Ishikawa (cell line): ENCODE data around the gene ACOT6.

Experiments used
- CEBPB ChIP-seq: IDR thresholded peaks from 2 replicates; pipeline ENCODE4 v1.6.1; 2012
- CREB1 ChIP-seq: IDR thresholded peaks from 2 replicates; pipeline ENCODE4 v1.6.1; 2012; ENCODE audit warnings: low read depth
- EGR1 ChIP-seq: IDR thresholded peaks from 2 replicates; pipeline ENCODE4 v1.6.1; 2012
- EP300 ChIP-seq: IDR thresholded peaks from 2 replicates; pipeline ENCODE4 v1.6.1; 2012; ENCODE audit warnings: borderline replicate concordance
- FOXM1 ChIP-seq: IDR thresholded peaks from 2 replicates; pipeline ENCODE4 v1.6.1; 2012; ENCODE audit warnings: low read depth, borderline replicate concordance
- NFIC ChIP-seq: IDR thresholded peaks from 2 replicates; pipeline ENCODE4 v1.6.1; 2012
- RAD21 ChIP-seq: IDR thresholded peaks from 2 replicates; pipeline ENCODE4 v1.6.1; 2012; ENCODE audit warnings: low read depth
- TAF1 ChIP-seq: IDR thresholded peaks from 2 replicates; pipeline ENCODE4 v1.6.1; 2012; ENCODE audit warnings: low read depth, mild to moderate bottlenecking
- TCF12 ChIP-seq: IDR thresholded peaks from 2 replicates; pipeline ENCODE4 v1.6.1; 2012; ENCODE audit warnings: low read depth
- TEAD4 ChIP-seq: IDR thresholded peaks from 2 replicates; pipeline ENCODE4 v1.6.1; 2012
- YY1 ChIP-seq: IDR thresholded peaks from 2 replicates; pipeline ENCODE4 v1.6.1; 2012; ENCODE audit warnings: low read depth
- ZBTB7A ChIP-seq: IDR thresholded peaks from 2 replicates; pipeline ENCODE4 v1.6.1; 2012; ENCODE audit warnings: low read depth
- TF ChIP-seq, protein P1 (sequence below): IDR thresholded peaks from 2 replicates; pipeline ENCODE4 v1.6.1; 2012
- TF ChIP-seq, protein P2 (sequence below): IDR thresholded peaks from 2 replicates; pipeline ENCODE4 v1.6.1; 2012; ENCODE audit warnings: low read depth, mild to moderate bottlenecking
- TF ChIP-seq, protein P3 (sequence below): IDR thresholded peaks from 2 replicates; pipeline ENCODE4 v1.6.1; 2012

Gene ACOT6

DNA sequence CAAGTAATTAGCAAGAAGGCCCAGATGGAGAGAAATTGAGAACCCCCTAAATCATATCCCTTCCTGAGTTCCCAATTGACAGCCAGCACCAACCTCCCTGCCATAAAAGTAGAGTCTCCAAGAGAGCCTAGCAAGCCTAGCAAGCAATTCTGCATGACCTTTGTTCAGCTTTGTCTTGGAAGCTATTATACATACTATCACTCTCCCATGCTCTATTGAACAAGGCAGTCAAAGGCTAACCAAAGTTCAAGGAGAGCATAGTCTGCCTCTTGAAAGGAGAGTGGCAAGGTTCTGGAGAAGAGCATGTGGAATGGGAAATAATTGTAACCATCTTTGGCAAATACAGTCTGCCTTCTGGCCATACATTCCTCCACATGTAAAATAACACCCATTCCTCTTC is 12.8 kb upstream of the ACOT6 start:
- no peak for TF ChIP-seq NFIC
- no peak for TF ChIP-seq CREB1
- no peak for TF ChIP-seq ZBTB7A
- no peak for TF ChIP-seq RAD21
- no peak for TF ChIP-seq TCF12
- TF ChIP-seq, protein P1, sequence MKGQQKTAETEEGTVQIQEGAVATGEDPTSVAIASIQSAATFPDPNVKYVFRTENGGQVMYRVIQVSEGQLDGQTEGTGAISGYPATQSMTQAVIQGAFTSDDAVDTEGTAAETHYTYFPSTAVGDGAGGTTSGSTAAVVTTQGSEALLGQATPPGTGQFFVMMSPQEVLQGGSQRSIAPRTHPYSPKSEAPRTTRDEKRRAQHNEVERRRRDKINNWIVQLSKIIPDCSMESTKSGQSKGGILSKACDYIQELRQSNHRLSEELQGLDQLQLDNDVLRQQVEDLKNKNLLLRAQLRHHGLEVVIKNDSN, result no peak
- TF ChIP-seq YY1, result no peak
- TF ChIP-seq, protein P2, sequence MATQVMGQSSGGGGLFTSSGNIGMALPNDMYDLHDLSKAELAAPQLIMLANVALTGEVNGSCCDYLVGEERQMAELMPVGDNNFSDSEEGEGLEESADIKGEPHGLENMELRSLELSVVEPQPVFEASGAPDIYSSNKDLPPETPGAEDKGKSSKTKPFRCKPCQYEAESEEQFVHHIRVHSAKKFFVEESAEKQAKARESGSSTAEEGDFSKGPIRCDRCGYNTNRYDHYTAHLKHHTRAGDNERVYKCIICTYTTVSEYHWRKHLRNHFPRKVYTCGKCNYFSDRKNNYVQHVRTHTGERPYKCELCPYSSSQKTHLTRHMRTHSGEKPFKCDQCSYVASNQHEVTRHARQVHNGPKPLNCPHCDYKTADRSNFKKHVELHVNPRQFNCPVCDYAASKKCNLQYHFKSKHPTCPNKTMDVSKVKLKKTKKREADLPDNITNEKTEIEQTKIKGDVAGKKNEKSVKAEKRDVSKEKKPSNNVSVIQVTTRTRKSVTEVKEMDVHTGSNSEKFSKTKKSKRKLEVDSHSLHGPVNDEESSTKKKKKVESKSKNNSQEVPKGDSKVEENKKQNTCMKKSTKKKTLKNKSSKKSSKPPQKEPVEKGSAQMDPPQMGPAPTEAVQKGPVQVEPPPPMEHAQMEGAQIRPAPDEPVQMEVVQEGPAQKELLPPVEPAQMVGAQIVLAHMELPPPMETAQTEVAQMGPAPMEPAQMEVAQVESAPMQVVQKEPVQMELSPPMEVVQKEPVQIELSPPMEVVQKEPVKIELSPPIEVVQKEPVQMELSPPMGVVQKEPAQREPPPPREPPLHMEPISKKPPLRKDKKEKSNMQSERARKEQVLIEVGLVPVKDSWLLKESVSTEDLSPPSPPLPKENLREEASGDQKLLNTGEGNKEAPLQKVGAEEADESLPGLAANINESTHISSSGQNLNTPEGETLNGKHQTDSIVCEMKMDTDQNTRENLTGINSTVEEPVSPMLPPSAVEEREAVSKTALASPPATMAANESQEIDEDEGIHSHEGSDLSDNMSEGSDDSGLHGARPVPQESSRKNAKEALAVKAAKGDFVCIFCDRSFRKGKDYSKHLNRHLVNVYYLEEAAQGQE, result no peak
- TF ChIP-seq, protein P3, sequence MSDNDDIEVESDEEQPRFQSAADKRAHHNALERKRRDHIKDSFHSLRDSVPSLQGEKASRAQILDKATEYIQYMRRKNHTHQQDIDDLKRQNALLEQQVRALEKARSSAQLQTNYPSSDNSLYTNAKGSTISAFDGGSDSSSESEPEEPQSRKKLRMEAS, result no peak
- no peak for TF ChIP-seq EP300
- TF ChIP-seq EGR1, result no peak
- TF ChIP-seq TEAD4, result no peak
- TF ChIP-seq FOXM1, result no peak
- TF ChIP-seq TAF1, result no peak
- no peak for TF ChIP-seq CEBPB

DNA sequence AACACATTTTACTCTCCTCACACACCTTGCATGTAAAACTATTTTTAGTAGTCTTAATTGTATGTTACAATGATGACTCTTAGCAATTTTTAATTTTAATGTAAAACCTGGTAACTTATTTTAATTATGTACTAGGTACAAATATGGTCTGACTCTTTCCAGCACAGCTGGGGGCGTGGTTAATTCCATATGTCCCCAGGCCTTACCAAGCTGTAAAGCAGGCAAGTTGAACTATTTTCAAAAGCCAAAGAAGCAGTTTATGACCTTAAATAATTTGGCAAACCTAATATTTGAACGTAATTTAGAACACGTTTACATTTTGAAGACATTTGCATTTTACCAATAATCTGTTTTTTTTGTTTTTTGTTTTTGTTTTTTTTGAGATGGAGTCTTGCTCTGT is 9.3 kb upstream of the ACOT6 start:
- TF ChIP-seq, protein P1, result no peak
- TF ChIP-seq, protein P3, result no peak
- TF ChIP-seq TAF1, result no peak
- no peak for TF ChIP-seq TEAD4
- no peak for TF ChIP-seq CREB1
- no peak for TF ChIP-seq NFIC
- TF ChIP-seq, protein P2, result no peak
- TF ChIP-seq CEBPB, result no peak
- no peak for TF ChIP-seq EP300
- TF ChIP-seq RAD21, result no peak
- no peak for TF ChIP-seq FOXM1
- TF ChIP-seq YY1, result no peak

DNA sequence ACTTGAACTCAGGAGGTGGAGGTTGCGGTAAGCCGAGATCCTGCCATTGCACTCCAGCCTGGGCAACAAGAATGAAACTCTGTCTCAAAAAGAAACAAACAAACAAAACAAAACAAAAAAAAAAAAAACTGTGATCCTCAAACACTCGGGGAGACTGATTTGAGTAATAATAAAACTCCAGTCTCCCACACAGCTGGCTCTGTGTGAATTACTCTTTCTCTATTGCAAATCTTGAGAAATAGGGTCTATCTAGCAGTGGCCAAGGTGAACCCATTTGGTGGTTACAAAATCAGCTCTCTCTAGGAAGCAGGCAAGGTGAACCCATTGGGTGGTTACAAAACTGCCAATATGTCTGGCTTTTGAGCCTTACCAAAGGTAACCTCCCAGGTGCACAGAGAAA is 6.0 kb upstream of the ACOT6 start:
- TF ChIP-seq TAF1, result no peak
- no peak for TF ChIP-seq EGR1
- no peak for TF ChIP-seq NFIC
- TF ChIP-seq, protein P2, result no peak
- TF ChIP-seq YY1, result no peak
- TF ChIP-seq CREB1, result no peak

DNA sequence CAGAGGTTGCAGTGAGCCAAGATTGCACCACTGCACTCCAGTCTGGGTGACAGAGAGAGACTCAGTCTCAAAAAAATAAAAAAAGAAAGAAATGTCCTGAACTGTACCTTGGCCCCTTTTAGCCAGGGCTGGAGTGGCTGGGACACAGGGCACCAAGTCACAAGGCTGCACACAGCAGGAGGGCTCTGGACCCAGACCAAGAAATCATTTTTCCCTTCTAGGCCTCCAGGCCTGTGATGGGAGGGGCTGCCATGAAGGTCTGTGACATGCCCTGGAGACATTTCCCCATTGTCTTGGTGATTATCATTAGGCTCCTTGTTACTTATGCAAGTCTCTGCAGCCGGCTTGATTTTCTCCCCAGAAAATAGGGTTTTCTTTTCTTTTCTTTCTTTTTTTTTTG is 5.1 kb upstream of the ACOT6 start:
- no peak for TF ChIP-seq ZBTB7A
- TF ChIP-seq, protein P3, result no peak
- no peak for TF ChIP-seq TEAD4
- no peak for TF ChIP-seq NFIC
- TF ChIP-seq CREB1, result no peak
- TF ChIP-seq CEBPB, result no peak
- no peak for TF ChIP-seq YY1
- no peak for TF ChIP-seq EGR1
- no peak for TF ChIP-seq FOXM1
- no peak for TF ChIP-seq TAF1
- TF ChIP-seq TCF12, result no peak
- no peak for TF ChIP-seq RAD21
- no peak for TF ChIP-seq EP300
- TF ChIP-seq, protein P2, result no peak
- TF ChIP-seq, protein P1, result no peak
